ENCODE results near the gene PPP2R2D. TPM values are rescaled to one million over a fixed set of nuclear protein-coding genes. Genes with fewer than 3 reads are reported as not detected.

Gene PPP2R2D
- total RNA-seq, 1 experiment from 2014 or later: 23.7 TPM

GRCh38 chr10:131905603-131906268 is 4.9 kb downstream of the PPP2R2D start:
- DNase-seq: no peak
- CTCF ChIA-PET: no interaction called here
- no peak for TF ChIP-seq CTCF (IDR thresholded peaks at IDR 0.05; ENCODE audit: unreplicated experiment)
- BruUV-seq (replicated peaks): no TSS peak
- no peak overlapping the region for H3K27ac Mint-ChIP-seq (ENCODE audit: unreplicated experiment)
- H3K36me3 Mint-ChIP-seq (ENCODE audit: insufficient read depth, unreplicated experiment): peaks cover 18% of the 10 kb centered on the region
- intact Hi-C loops (cut with micrococcal nuclease; ENCODE audit: unreplicated experiment): no loop called here
- H3K4me3 Mint-ChIP-seq (ENCODE audit: low read depth, unreplicated experiment): no peak overlapping the region
- H3K4me1 Mint-ChIP-seq (ENCODE audit: low read depth, unreplicated experiment): peaks cover 30% of the 10 kb centered on the region
- no peaks in the 10 kb centered on the region for H3K9me3 Mint-ChIP-seq (ENCODE audit: low read depth, unreplicated experiment)
- H3K27me3 Mint-ChIP-seq (ENCODE audit: unreplicated experiment): no peaks in the 10 kb centered on the region

DNA sequence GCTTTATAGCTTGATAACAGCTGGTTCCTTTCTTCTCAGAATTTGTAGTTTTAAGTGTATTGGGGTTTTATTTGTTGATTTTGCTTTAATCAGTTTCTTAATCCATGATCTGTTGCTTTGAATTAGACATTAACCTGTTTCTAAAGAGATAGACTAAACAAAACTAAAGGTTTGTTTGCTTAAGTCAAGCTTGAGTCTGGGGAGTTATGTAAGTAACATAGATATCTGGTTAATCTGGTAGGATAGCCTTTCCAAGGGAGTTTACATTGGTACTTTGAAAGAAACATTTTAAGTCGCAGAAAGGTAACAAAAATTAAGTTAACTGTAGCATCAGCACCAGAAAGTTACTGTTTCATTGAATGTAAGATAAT is 5.4 kb downstream of the PPP2R2D start:
- BruUV-seq (replicated peaks): no TSS peak
- no peak for TF ChIP-seq CTCF (IDR thresholded peaks at IDR 0.05; ENCODE audit: unreplicated experiment)
- no peaks in the 10 kb centered on the region for H3K9me3 Mint-ChIP-seq (ENCODE audit: low read depth, unreplicated experiment)
- intact Hi-C loops (cut with micrococcal nuclease; ENCODE audit: unreplicated experiment): no loop called here
- H3K36me3 Mint-ChIP-seq (ENCODE audit: insufficient read depth, unreplicated experiment): peaks cover 15% of the 10 kb centered on the region
- no peak for DNase-seq
- H3K27ac Mint-ChIP-seq (ENCODE audit: unreplicated experiment): no peak overlapping the region
- H3K4me1 Mint-ChIP-seq (ENCODE audit: low read depth, unreplicated experiment): peaks cover 30% of the 10 kb centered on the region
- no peaks in the 10 kb centered on the region for H3K27me3 Mint-ChIP-seq (ENCODE audit: unreplicated experiment)
- CTCF ChIA-PET: no interaction called here
- H3K4me3 Mint-ChIP-seq (ENCODE audit: low read depth, unreplicated experiment): no peak overlapping the region

- intact Hi-C loops (cut with micrococcal nuclease; ENCODE audit: unreplicated experiment): no loop called here
- no peak for TF ChIP-seq CTCF (IDR thresholded peaks at IDR 0.05; ENCODE audit: unreplicated experiment)
- Mint-ChIP-seq H3K4me1 (ENCODE audit: low read depth, unreplicated experiment) (peaks cover 30% of the 10 kb centered on the region), H3K9me3 (ENCODE audit: low read depth, unreplicated experiment) (no peaks in the 10 kb centered on the region), H3K4me3 (ENCODE audit: low read depth, unreplicated experiment) (no peak overlapping the region), H3K36me3 (ENCODE audit: insufficient read depth, unreplicated experiment) (peaks cover 5% of the 10 kb centered on the region), H3K27ac (ENCODE audit: unreplicated experiment) (no peak overlapping the region), H3K27me3 (ENCODE audit: unreplicated experiment) (no peaks in the 10 kb centered on the region)
- DNase-seq: no peak
- CTCF ChIA-PET: no interaction called here
- no TSS peak for BruUV-seq (replicated peaks)
Measured at GRCh38 chr10:131907679-131908078, 6.9 kb downstream of the PPP2R2D start.

- peaks cover 5% of the 10 kb centered on the region for H3K36me3 Mint-ChIP-seq (ENCODE audit: insufficient read depth, unreplicated experiment)
- H3K27me3 Mint-ChIP-seq (ENCODE audit: unreplicated experiment): no peaks in the 10 kb centered on the region
- no peaks in the 10 kb centered on the region for H3K9me3 Mint-ChIP-seq (ENCODE audit: low read depth, unreplicated experiment)
- no peak for TF ChIP-seq CTCF (IDR thresholded peaks at IDR 0.05; ENCODE audit: unreplicated experiment)
- H3K4me3 Mint-ChIP-seq (ENCODE audit: low read depth, unreplicated experiment): no peak overlapping the region
- no peak for DNase-seq
- no peak overlapping the region for H3K27ac Mint-ChIP-seq (ENCODE audit: unreplicated experiment)
- CTCF ChIA-PET: no interaction called here
- intact Hi-C loops (cut with micrococcal nuclease; ENCODE audit: unreplicated experiment): no loop called here
- no TSS peak for BruUV-seq (replicated peaks)
- H3K4me1 Mint-ChIP-seq (ENCODE audit: low read depth, unreplicated experiment): peaks cover 30% of the 10 kb centered on the region
Measured at GRCh38 chr10:131908151-131908550, 7.3 kb downstream of the PPP2R2D start.
